ENCODE results near the gene ISL2. TPM values are rescaled to one million over a fixed set of nuclear protein-coding genes. Genes with fewer than 3 reads are reported as not detected.

The ISL2 gene
- total and polyA plus RNA-seq, 2 of the 13 experiments (the other 11 are each of a cell fraction or from before 2014, with no cell fraction given), result 4.3 to 5.1 TPM

- TF ChIP-seq CBX5 (CRISPR knock-in tag; IDR thresholded peaks at IDR 0.05; ENCODE audit: borderline replicate concordance) (no peak; the same call in 1 of the 2 replicates), ZNF672 (CRISPR knock-in tag; IDR thresholded peaks at IDR 0.05) (no peak), HIVEP1 (CRISPR knock-in tag; IDR thresholded peaks at IDR 0.05) (peak; percentile 82), HNF1A (IDR thresholded peaks at IDR 0.05; ENCODE audit: low read depth) (no peak; the same call in 1 of the 2 replicates), HNF1A (CRISPR knock-in tag; IDR thresholded peaks at IDR 0.05; ENCODE audit: borderline replicate concordance) (no peak), ZFP82 (CRISPR knock-in tag; IDR thresholded peaks at IDR 0.05; ENCODE audit: borderline replicate concordance) (no peak), THAP9 (CRISPR knock-in tag; IDR thresholded peaks at IDR 0.05; ENCODE audit: borderline replicate concordance) (peak; percentile 44; the same call in 1 of the 2 replicates), CTCF (CRISPR knock-in tag; IDR thresholded peaks at IDR 0.05) (peak; percentile 2; the same call in 1 of the 2 replicates), MAFF (IDR thresholded peaks at IDR 0.05; ENCODE audit: low read depth, low read length) (no peak), LBX2 (CRISPR knock-in tag; IDR thresholded peaks at IDR 0.05; ENCODE audit: borderline replicate concordance) (no peak), ZFP36L1 (CRISPR knock-in tag; IDR thresholded peaks at IDR 0.05) (no peak), RFXANK (CRISPR knock-in tag; IDR thresholded peaks at IDR 0.05) (no peak), ZNF280D (CRISPR knock-in tag; IDR thresholded peaks at IDR 0.05) (peak; percentile 79; the same call in 1 of the 2 replicates), ZNF556 (CRISPR knock-in tag; IDR thresholded peaks at IDR 0.05; ENCODE audit: borderline replicate concordance) (no peak), ZNF781 (CRISPR knock-in tag; IDR thresholded peaks at IDR 0.05; ENCODE audit: borderline replicate concordance, not compliant biosample characterization) (no peak), NR2F2 (IDR thresholded peaks at IDR 0.05; ENCODE audit: borderline replicate concordance, low read depth) (no peak)
These were observed at the start of gene ISL2 (continued) for GRCh38 chr15:76336254-76337058.
